Calu3 (cell line): ENCODE data around the gene ATG4A. TPM values are rescaled to one million over a fixed set of nuclear protein-coding genes. Genes with fewer than 3 reads are reported as not detected.

Experiments used
- BruUV-seq: library from RNA; stranded (reverse); fragments of 400-500 nt; replicated peaks from 2 replicates; lab custom pipeline; 2021; lab: Mats Ljungman, UMichigan
- CTCF ChIA-PET: fragments of 300-600 bp; sonication (Branson Sonifier 250); formaldehyde crosslinking; loops from one replicate; lab custom pipeline; 2022; ENCODE audit warnings: antibody characterized with exemption; lab: Charles Lee
- DNase-seq: peaks from one replicate; pipeline ENCODE4 v3.0.0; 2022
- H3K27ac Mint-ChIP-seq: one replicate; pipeline ENCODE4 v1.8.0; 2022; ENCODE audit warnings: mixed read lengths; ENCODE audit not compliant: unreplicated experiment
- H3K27me3 Mint-ChIP-seq: one replicate; pipeline ENCODE4 v1.8.0; 2022; ENCODE audit warnings: mixed read lengths; ENCODE audit not compliant: unreplicated experiment
- H3K36me3 Mint-ChIP-seq: one replicate; pipeline ENCODE4 v1.8.0; 2022; ENCODE audit warnings: mild to moderate bottlenecking, moderate library complexity, mixed read lengths; ENCODE audit not compliant: insufficient read depth, unreplicated experiment
- H3K4me1 Mint-ChIP-seq: one replicate; pipeline ENCODE4 v1.8.0; 2022; ENCODE audit warnings: mild to moderate bottlenecking, low read depth, mixed read lengths; ENCODE audit not compliant: unreplicated experiment
- H3K4me3 Mint-ChIP-seq: one replicate; pipeline ENCODE4 v1.8.0; 2022; ENCODE audit warnings: mild to moderate bottlenecking, low read depth, moderate library complexity, mixed read lengths; ENCODE audit not compliant: unreplicated experiment
- H3K9me3 Mint-ChIP-seq: one replicate; pipeline ENCODE4 v1.8.0; 2022; ENCODE audit warnings: low read depth, mixed read lengths; ENCODE audit not compliant: unreplicated experiment
- CTCF ChIP-seq: fragments of 200-600 bp; IDR thresholded peaks from one replicate; pipeline ENCODE4 v1.8.0; 2022; ENCODE audit warnings: antibody characterized with exemption; ENCODE audit not compliant: unreplicated experiment
- intact Hi-C: fragments of 100-400 bp; cut with micrococcal nuclease; formaldehyde crosslinking; loops from one replicate; pipeline ENCODE4 v1.10.0; 2022; ENCODE audit not compliant: unreplicated experiment
- total RNA-seq: library from RNA; stranded (reverse); gene quantifications from 2 replicates; pipeline ENCODE4 v1.2.3, GENCODE V29; 2022

ATG4A gene
- total RNA-seq, 1 experiment from 2014 or later, result 9.8 TPM

GRCh38 chrX:108097380-108097779 lies 5.8 kb downstream of the ATG4A start:
- CTCF ChIA-PET, result no interaction called here
- intact Hi-C loops, result no loop called here

GRCh38 chrX:108105473-108105872 lies 13.9 kb downstream of the ATG4A start:
- Mint-ChIP-seq H3K9me3 (no peaks in the 10 kb centered on the region), H3K27me3 (no peaks in the 10 kb centered on the region), H3K4me3 (no peak overlapping the region), H3K27ac (no peak overlapping the region), H3K4me1 (no peaks in the 10 kb centered on the region), H3K36me3 (no peaks in the 10 kb centered on the region)
- intact Hi-C loops, result no loop called here
- no peak for DNase-seq
- no peak for TF ChIP-seq CTCF
- BruUV-seq, result no TSS peak
- CTCF ChIA-PET, result no interaction called here

More at GRCh38 chrX:108097380-108097779, 5.8 kb downstream of the ATG4A start:
- no peak for TF ChIP-seq CTCF
- DNase-seq, result no peak
- Mint-ChIP-seq H3K36me3 (no peaks in the 10 kb centered on the region), H3K27ac (no peak overlapping the region), H3K4me1 (no peaks in the 10 kb centered on the region), H3K9me3 (no peaks in the 10 kb centered on the region), H3K4me3 (no peak overlapping the region), H3K27me3 (no peaks in the 10 kb centered on the region)
- no TSS peak for BruUV-seq

- Mint-ChIP-seq H3K27ac (no peak overlapping the region), H3K4me1 (no peaks in the 10 kb centered on the region), H3K36me3 (no peaks in the 10 kb centered on the region), H3K9me3 (no peaks in the 10 kb centered on the region), H3K27me3 (no peaks in the 10 kb centered on the region), H3K4me3 (no peak overlapping the region)
- no peak for DNase-seq
- no TSS peak for BruUV-seq
- intact Hi-C loops, result no loop called here
- TF ChIP-seq CTCF, result no peak
- CTCF ChIA-PET, result no interaction called here
These were observed 23.0 kb downstream of the ATG4A start for GRCh38 chrX:108114541-108114940.

GRCh38 chrX:108117988-108118387 lies 26.4 kb downstream of the ATG4A start:
- TF ChIP-seq CTCF, result no peak
- Mint-ChIP-seq H3K36me3 (no peaks in the 10 kb centered on the region), H3K27ac (no peak overlapping the region), H3K4me1 (no peaks in the 10 kb centered on the region), H3K27me3 (no peaks in the 10 kb centered on the region), H3K9me3 (no peaks in the 10 kb centered on the region), H3K4me3 (no peak overlapping the region)
- BruUV-seq, result no TSS peak
- intact Hi-C loops, result no loop called here
- CTCF ChIA-PET, result interaction anchor here (0.6 kb wide), 1 partner anchor 1363 kb away, joined by 4 read pairs; no protein-coding TSS in a partner anchor
- no peak for DNase-seq
